Gastrocnemius medialis (tissue), 4 donors: Measurements from ENCODE around the gene EXOC6. TPM values are rescaled to one million over a fixed set of nuclear protein-coding genes. Genes with fewer than 3 reads are reported as not detected.

Experiments used
- ATAC-seq, 2 donors: fragments of 150-250 bp; one replicate each; pipeline ENCODE4 v1.9.1; 2016
- DNase-seq, 2 donors: peaks; one replicate each; pipeline ENCODE4 v3.0.0-alpha.2; 2019
- H3K27ac ChIP-seq, 4 donors: fragments of 200-600 bp; sonication (generic); 1 replicate in 1 of 4; 2 replicates in 3 of 4; pipeline ENCODE4 v1.5.1; 2016 to 2018; ENCODE audit warnings: mild to moderate bottlenecking in 2 of 4, moderate library complexity in 1 of 4
- H3K27me3 ChIP-seq, 3 donors: fragments of 200-600 bp; sonication (generic) in 2 of 3; 1 replicate in 1 of 3; 2 replicates in 2 of 3; pipeline versions ENCODE4 v1.5.1 to v1.6.0; 2016 to 2019; ENCODE audit warnings: mild to moderate bottlenecking in 1 of 3, moderate library complexity in 1 of 3
- H3K36me3 ChIP-seq, 2 donors: fragments of 200-600 bp; sonication (generic) in 1 of 2; one replicate each; pipeline ENCODE4 v1.5.1; 2017 to 2018
- H3K4me1 ChIP-seq, 2 donors: fragments of 200-600 bp; sonication (generic) in 1 of 2; one replicate each; pipeline ENCODE4 v1.5.1; 2016 to 2017; ENCODE audit warnings: mild to moderate bottlenecking in 2 of 2
- H3K4me3 ChIP-seq, 4 donors: fragments of 200-600 bp; sonication (generic) in 3 of 4; 1 replicate in 1 of 4; 2 replicates in 3 of 4; pipeline ENCODE4 v1.5.1; 2016 to 2019; ENCODE audit warnings: mild to moderate bottlenecking in 2 of 4
- H3K9me3 ChIP-seq, 3 donors: fragments of 200-600 bp; sonication (generic) in 2 of 3; 1 replicate in 1 of 3; 2 replicates in 2 of 3; pipeline ENCODE4 v1.5.1; 2016 to 2019
- POLR2A ChIP-seq, 2 donors: fragments of 450-650 bp; IDR thresholded peaks; one replicate each; pipeline ENCODE4 v1.6.1; 2017; ENCODE audit warnings: antibody characterized with exemption in 2 of 2, mild to moderate bottlenecking in 2 of 2, moderate library complexity in 2 of 2
- in situ Hi-C, 4 donors: fragments of 200-750 bp; cut with MboI; loops; one replicate each; pipeline versions ENCODE4 v1.15.0 to v1.8.0; 2017; ENCODE audit warnings: low sequenced_read_pairs in 4 of 4
- intact Hi-C: fragments of 100-400 bp; cut with DNase I; formaldehyde crosslinking; loops from one replicate; pipeline ENCODE4 v1.15.1; 2023; ENCODE audit warnings: low total_unique reads
- total RNA-seq, 4 donors: library from RNA; depleted of rRNA; stranded (reverse); fragments of >200 nt; gene quantifications; one replicate each; pipeline versions ENCODE4 v1.1.0 to v1.2.3, GENCODE V29; 2016
- TF ChIP-seq, protein P1 (sequence below), 5 experiments: fragments of 450-650 bp in 3 of 5; fragments of 200-600 bp in 2 of 5; sonication (generic) in 2 of 5; IDR thresholded peaks in 4 of 5; conservative IDR thresholded peaks in 1 of 5; 1 replicate in 4 of 5; 2 replicates in 1 of 5; pipeline ENCODE4 v1.5.1; 2016 to 2019; ENCODE audit warnings: antibody characterized with exemption in 5 of 5, mild to moderate bottlenecking in 3 of 5, moderate library complexity in 3 of 5

Gene EXOC6
- total RNA-seq, 4 donors from 2014 or later: 11.8 to 16.8 (median 14.6) TPM

GRCh38 chr10:93106631-93107072, 258.3 kb downstream of the EXOC6 start:
- in situ Hi-C loops (loop anchor here in 2 of 4 donors (25.0 kb wide), 1 partner anchor 181 kb away; no protein-coding TSS in a partner anchor), intact Hi-C loops (no loop called here)
- TF ChIP-seq, protein P1, sequence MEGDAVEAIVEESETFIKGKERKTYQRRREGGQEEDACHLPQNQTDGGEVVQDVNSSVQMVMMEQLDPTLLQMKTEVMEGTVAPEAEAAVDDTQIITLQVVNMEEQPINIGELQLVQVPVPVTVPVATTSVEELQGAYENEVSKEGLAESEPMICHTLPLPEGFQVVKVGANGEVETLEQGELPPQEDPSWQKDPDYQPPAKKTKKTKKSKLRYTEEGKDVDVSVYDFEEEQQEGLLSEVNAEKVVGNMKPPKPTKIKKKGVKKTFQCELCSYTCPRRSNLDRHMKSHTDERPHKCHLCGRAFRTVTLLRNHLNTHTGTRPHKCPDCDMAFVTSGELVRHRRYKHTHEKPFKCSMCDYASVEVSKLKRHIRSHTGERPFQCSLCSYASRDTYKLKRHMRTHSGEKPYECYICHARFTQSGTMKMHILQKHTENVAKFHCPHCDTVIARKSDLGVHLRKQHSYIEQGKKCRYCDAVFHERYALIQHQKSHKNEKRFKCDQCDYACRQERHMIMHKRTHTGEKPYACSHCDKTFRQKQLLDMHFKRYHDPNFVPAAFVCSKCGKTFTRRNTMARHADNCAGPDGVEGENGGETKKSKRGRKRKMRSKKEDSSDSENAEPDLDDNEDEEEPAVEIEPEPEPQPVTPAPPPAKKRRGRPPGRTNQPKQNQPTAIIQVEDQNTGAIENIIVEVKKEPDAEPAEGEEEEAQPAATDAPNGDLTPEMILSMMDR (IDR thresholded peaks at IDR 0.05 in 4 of 5, conservative IDR thresholded peaks at IDR 0.05 in 1 of 5): no peak
- TF ChIP-seq POLR2A (IDR thresholded peaks at IDR 0.05): no peak
- H3K36me3 ChIP-seq: no peaks in the 10 kb centered on the region
- no peak for DNase-seq
- ATAC-seq: no peak
- no peaks in the 10 kb centered on the region for H3K9me3 ChIP-seq
- no peak overlapping the region for H3K4me3 ChIP-seq
- no peaks in the 10 kb centered on the region for H3K27me3 ChIP-seq
- H3K27ac ChIP-seq: no peak overlapping the region
- no peaks in the 10 kb centered on the region for H3K4me1 ChIP-seq

Other genes starting within 250 kb of the EXOC6 start
- 1 to 10 TPM in 1 of 4 donors, under 1 TPM in 2, not detected in 1; 0.82 to 1.8 (median 0.84) TPM for gene HHEX, start 158.6 kb upstream of the EXOC6 start, total RNA-seq
- gene CYP26C1, start 212.3 kb downstream of the EXOC6 start, total RNA-seq: not detected
- not detected for gene CYP26A1, start 225.4 kb downstream of the EXOC6 start, total RNA-seq